Measurements from ENCODE around the gene PCBP2.

PCBP2 gene

GRCh38 chr12:53513712-53514410 is 62.0 kb downstream of the PCBP2 start:
- no peak for DNase-seq

- DNase-seq: no peak
Measured at GRCh38 chr12:53514628-53515290, 62.9 kb downstream of the PCBP2 start.

GRCh38 chr12:53515291-53515680 is 63.4 kb downstream of the PCBP2 start:
- no peak for DNase-seq

- no peak for DNase-seq
Measured at GRCh38 chr12:53516758-53517455, 65.0 kb downstream of the PCBP2 start.

GRCh38 chr12:53518381-53518780 is 66.5 kb downstream of the PCBP2 start:
- DNase-seq: no peak

- DNase-seq: no peak
Measured at GRCh38 chr12:53523131-53523530, 71.2 kb downstream of the PCBP2 start.

GRCh38 chr12:53524476-53524875 is 72.6 kb downstream of the PCBP2 start:
- no peak for DNase-seq

- no peak for DNase-seq
Measured at GRCh38 chr12:53530061-53530460, 78.2 kb downstream of the PCBP2 start.
